ENCODE data around the gene SMG6.

- TF ChIP-seq POLR2A (IDR thresholded peaks at IDR 0.05): no peak
- no peak for TF ChIP-seq POLR2AphosphoS5 (IDR thresholded peaks at IDR 0.05)
- TF ChIP-seq CTCF (IDR thresholded peaks at IDR 0.05): no peak
Observed at GRCh38 chr17:2140683-2141082, 162.9 kb downstream of the SMG6 start.
